Astrocyte (in vitro differentiated cells and primary cell): ENCODE data around the gene KCTD15.

Experiments
- EZH2 ChIP-seq: IDR thresholded peaks from 2 replicates; pipeline ENCODE4 v1.6.1; 2012; ENCODE audit warnings: mild to moderate bottlenecking, low read length, inconsistent platforms; ENCODE audit not compliant: insufficient read depth
- TF ChIP-seq, protein P1 (sequence below): IDR thresholded peaks from 2 replicates; pipeline ENCODE4 v1.5.1; 2011; ENCODE audit warnings: low read depth, mild to moderate bottlenecking, inconsistent platforms, low read length, moderate library complexity; ENCODE audit not compliant: insufficient read depth

DNA sequence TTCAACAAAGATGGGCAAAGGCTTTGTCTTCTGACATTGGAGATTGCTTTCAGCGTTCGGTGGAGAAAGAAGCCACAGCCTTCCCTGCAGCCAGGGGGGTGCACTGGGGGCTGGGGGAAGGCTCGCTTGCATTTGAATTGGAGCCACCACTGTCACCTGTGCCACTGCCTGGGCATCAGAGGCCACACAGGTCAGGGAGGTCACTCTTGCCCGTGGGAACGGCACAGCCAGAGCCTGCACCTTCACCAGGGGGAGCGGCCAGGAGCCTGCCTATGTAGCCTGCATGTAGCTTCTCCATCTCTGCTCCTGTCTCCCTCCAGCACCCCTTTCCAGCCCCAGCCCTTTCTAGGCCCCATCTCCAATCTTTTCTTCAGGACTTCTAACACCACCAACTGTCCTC is 43.7 kb upstream of the KCTD15 start:
- TF ChIP-seq, protein P1, sequence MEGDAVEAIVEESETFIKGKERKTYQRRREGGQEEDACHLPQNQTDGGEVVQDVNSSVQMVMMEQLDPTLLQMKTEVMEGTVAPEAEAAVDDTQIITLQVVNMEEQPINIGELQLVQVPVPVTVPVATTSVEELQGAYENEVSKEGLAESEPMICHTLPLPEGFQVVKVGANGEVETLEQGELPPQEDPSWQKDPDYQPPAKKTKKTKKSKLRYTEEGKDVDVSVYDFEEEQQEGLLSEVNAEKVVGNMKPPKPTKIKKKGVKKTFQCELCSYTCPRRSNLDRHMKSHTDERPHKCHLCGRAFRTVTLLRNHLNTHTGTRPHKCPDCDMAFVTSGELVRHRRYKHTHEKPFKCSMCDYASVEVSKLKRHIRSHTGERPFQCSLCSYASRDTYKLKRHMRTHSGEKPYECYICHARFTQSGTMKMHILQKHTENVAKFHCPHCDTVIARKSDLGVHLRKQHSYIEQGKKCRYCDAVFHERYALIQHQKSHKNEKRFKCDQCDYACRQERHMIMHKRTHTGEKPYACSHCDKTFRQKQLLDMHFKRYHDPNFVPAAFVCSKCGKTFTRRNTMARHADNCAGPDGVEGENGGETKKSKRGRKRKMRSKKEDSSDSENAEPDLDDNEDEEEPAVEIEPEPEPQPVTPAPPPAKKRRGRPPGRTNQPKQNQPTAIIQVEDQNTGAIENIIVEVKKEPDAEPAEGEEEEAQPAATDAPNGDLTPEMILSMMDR, result no peak
- no peak for TF ChIP-seq EZH2
